Measurements from ENCODE around the gene PPP1R8. TPM values are rescaled to one million over a fixed set of nuclear protein-coding genes. Genes with fewer than 3 reads are reported as not detected.

The PPP1R8 gene
- total and polyA plus RNA-seq, 7 donors = 18.5 to 46.1 (median 25.7) TPM

- WGBS, 3 donors = 77 to 81% (median 80%) methylated on average over 7 of the region's 7 CpGs
- no peaks in the 10 kb centered on the region for H3K27me3 ChIP-seq (ENCODE audit: insufficient read depth in 3 of 3, low read length in 2 of 3)
- intact Hi-C loops (cut with DNase I) = no loop called here
- ATAC-seq = peak in 1 of 4 donors; percentile 29
- no peak for DNase-seq
- no peak overlapping the region for H3K4me3 ChIP-seq
- TF ChIP-seq CTCF (IDR thresholded peaks at IDR 0.05) = no peak
- H3K9me3 ChIP-seq = no peaks in the 10 kb centered on the region
- peak overlapping the region; percentile 36 for H3K27ac ChIP-seq
- H3K36me3 ChIP-seq (ENCODE audit: insufficient read depth in 1 of 2, low read depth in 1 of 2) = peaks cover 20 to 84% of the 10 kb centered on the region in 2 donors
- H3K4me1 ChIP-seq = no peaks in the 10 kb centered on the region
These were observed 60.8 kb downstream of the PPP1R8 start for GRCh38 chr1:27891196-27891889.

GRCh38 chr1:27894521-27894920 lies 63.9 kb downstream of the PPP1R8 start:
- Histone ChIP-seq H3K9me3 (no peaks in the 10 kb centered on the region), H3K4me1 (no peaks in the 10 kb centered on the region), H3K36me3 (ENCODE audit: insufficient read depth in 1 of 2, low read depth in 1 of 2) (peaks cover 23 to 100% of the 10 kb centered on the region in 2 donors), H3K27me3 (ENCODE audit: insufficient read depth in 3 of 3, low read length in 2 of 3) (no peaks in the 10 kb centered on the region), H3K27ac (no peak overlapping the region), H3K4me3 (no peak overlapping the region)
- WGBS, 3 donors = 72 to 82% (median 73%) methylated on average over 3 of the region's 3 CpGs
- no peak for TF ChIP-seq CTCF (IDR thresholded peaks at IDR 0.05)
- DNase-seq (no peak), ATAC-seq (no peak)
- intact Hi-C loops (cut with DNase I) = no loop called here

Other genes starting within 250 kb of the PPP1R8 start
- 10 to 100 TPM; 35.9 to 65.2 (median 59.0) TPM for gene AHDC1, start 226.6 kb upstream of the PPP1R8 start, total RNA-seq
- gene AHDC1, start 226.6 kb upstream of the PPP1R8 start, polyA plus RNA-seq = 10 to 100 TPM in 1 of 3 donors, 1 to 10 TPM in 2; 6.4 to 19.8 (median 9.7) TPM
- 1 to 10 TPM; 1.3 to 3.5 (median 3.1) TPM for gene FGR, start 195.6 kb upstream of the PPP1R8 start, total RNA-seq
- gene FGR, start 195.6 kb upstream of the PPP1R8 start, polyA plus RNA-seq = 1 to 10 TPM; 1.7 to 3.8 (median 2.0) TPM
- 10 to 100 TPM in 3 of 4 donors, 1 to 10 TPM in 1; 7.8 to 25.8 (median 15.3) TPM for gene IFI6, start 158.6 kb upstream of the PPP1R8 start, total RNA-seq
- 10 to 100 TPM; 13.9 to 20.9 (median 18.8) TPM for gene IFI6, start 158.6 kb upstream of the PPP1R8 start, polyA plus RNA-seq
- 10 to 100 TPM in 1 of 4 donors, 1 to 10 TPM in 3; 7.6 to 10.7 (median 9.3) TPM for gene FAM76A, start 104.8 kb upstream of the PPP1R8 start, total RNA-seq
- gene FAM76A, start 104.8 kb upstream of the PPP1R8 start, polyA plus RNA-seq = 1 to 10 TPM; 2.7 to 6.7 (median 3.3) TPM
- gene STX12, start 57.6 kb upstream of the PPP1R8 start, total RNA-seq = 10 to 100 TPM; 19.5 to 33.6 (median 28.9) TPM
- gene STX12, start 57.6 kb upstream of the PPP1R8 start, polyA plus RNA-seq = 10 to 100 TPM; 14.5 to 24.7 (median 21.0) TPM
- gene THEMIS2, start 41.8 kb downstream of the PPP1R8 start, total RNA-seq = 1 to 10 TPM; 3.7 to 5.1 (median 3.9) TPM
- 1 to 10 TPM; 1.5 to 6.1 (median 1.7) TPM for gene THEMIS2, start 41.8 kb downstream of the PPP1R8 start, polyA plus RNA-seq
- gene RPA2, start 83.8 kb downstream of the PPP1R8 start, total RNA-seq = 10 to 100 TPM; 42.5 to 72.3 (median 47.7) TPM
- gene RPA2, start 83.8 kb downstream of the PPP1R8 start, polyA plus RNA-seq = 10 to 100 TPM; 43.8 to 79.6 (median 71.5) TPM
- not detected for gene SMPDL3B, start 104.2 kb downstream of the PPP1R8 start, total RNA-seq
- under 1 TPM in 2 of 3 donors, not detected in 1; 0.03 to 0.05 TPM for gene SMPDL3B, start 104.2 kb downstream of the PPP1R8 start, polyA plus RNA-seq
- 1 to 10 TPM; 3.8 to 5.8 (median 4.3) TPM for gene XKR8, start 129.2 kb downstream of the PPP1R8 start, total RNA-seq
- 1 to 10 TPM; 3.3 to 5.2 (median 4.5) TPM for gene XKR8, start 129.2 kb downstream of the PPP1R8 start, polyA plus RNA-seq